IMR-90 (cell line): ENCODE measurements around the gene VARS2. TPM values are rescaled to one million over a fixed set of nuclear protein-coding genes. Genes with fewer than 3 reads are reported as not detected.
A peak's percentile ranks its signal among the peaks of the same experiment; 100 is the strongest.

ENCODE experiments used
- ATAC-seq: fragments of 200-7000 bp; cut with Tn5 transposase; 2 replicates; pipeline ENCODE4 v1.9.1; 2020; ENCODE audit warnings: low read depth, mild to moderate bottlenecking, moderate library complexity
- BruUV-seq: library from RNA; stranded (reverse); fragments of 400-500 nt; replicated peaks from 2 replicates; lab custom pipeline; 2021; lab: Mats Ljungman, UMichigan
- CTCF ChIA-PET: fragments of 300-600 bp; formaldehyde crosslinking; extraction: SDS; loops from one replicate; lab custom pipeline; 2021; ENCODE audit warnings: antibody characterized with exemption; lab: Yijun Ruan, JAX
- POLR2A ChIA-PET: fragments of 300-600 bp; sonication (Branson Sonifier 250); formaldehyde crosslinking; loops from one replicate; lab custom pipeline; 2022; ENCODE audit warnings: antibody characterized with exemption; ENCODE audit not compliant: unreplicated experiment; lab: Charles Lee
- DNase-seq: peaks from one replicate; pipeline ENCODE4 v3.0.0; 2013
- H2AFZ ChIP-seq: replicated peaks from 2 replicates; pipeline ENCODE3; 2013; ENCODE audit warnings: low read length, mild to moderate bottlenecking; ENCODE audit not compliant: poor library complexity
- H2AK5ac ChIP-seq: 2 replicates; pipeline ENCODE4 v1.6.1; 2013; ENCODE audit warnings: low read depth, low read length, inconsistent platforms
- H2AK9ac ChIP-seq: replicated peaks from 2 replicates; pipeline ENCODE3; 2013; ENCODE audit warnings: mild to moderate bottlenecking, low read depth, low read length, moderate library complexity; ENCODE audit not compliant: poor library complexity
- H2BK120ac ChIP-seq: 2 replicates; pipeline ENCODE4 v1.6.1; 2013; ENCODE audit warnings: low read depth, low read length, inconsistent platforms
- H2BK15ac ChIP-seq: 3 replicates; pipeline ENCODE4 v1.6.1; 2013; ENCODE audit warnings: low read depth, low read length, inconsistent platforms
- H2BK20ac ChIP-seq: 2 replicates; pipeline ENCODE4 v1.6.1; 2013; ENCODE audit warnings: low read depth, mild to moderate bottlenecking, inconsistent platforms, low read length, moderate library complexity
- H2BK5ac ChIP-seq: 2 replicates; pipeline ENCODE4 v1.6.1; 2013; ENCODE audit warnings: mild to moderate bottlenecking, low read depth, low read length, inconsistent platforms; ENCODE audit not compliant: poor library complexity, severe bottlenecking
- H3K14ac ChIP-seq: replicated peaks from 2 replicates; pipeline ENCODE4 v1.6.1; 2013; ENCODE audit warnings: low read depth, low read length, inconsistent platforms
- H3K18ac ChIP-seq: 2 replicates; pipeline ENCODE4 v1.6.1; 2013; ENCODE audit warnings: low read depth, low read length, control low read depth
- H3K23ac ChIP-seq: 2 replicates; pipeline ENCODE4 v1.6.1; 2013; ENCODE audit warnings: low read depth, low read length, inconsistent platforms
- H3K27ac ChIP-seq: 2 replicates; pipeline ENCODE4 v1.5.1; 2013; ENCODE audit warnings: mild to moderate bottlenecking, control low read depth, low read length; ENCODE audit not compliant: insufficient read depth
- H3K27me3 ChIP-seq: 2 replicates; pipeline ENCODE4 v1.6.1; 2013; ENCODE audit warnings: low read length; ENCODE audit not compliant: control insufficient read depth, insufficient read depth
- H3K36me3 ChIP-seq: 2 replicates; pipeline ENCODE4 v1.6.1; 2013; ENCODE audit warnings: low read length, mixed read lengths; ENCODE audit not compliant: control insufficient read depth, insufficient read depth
- H3K4ac ChIP-seq: 2 replicates; pipeline ENCODE4 v1.6.1; 2013; ENCODE audit warnings: low read depth, low read length, inconsistent platforms
- H3K4me1 ChIP-seq: 2 replicates; pipeline ENCODE4 v1.6.1; 2013; ENCODE audit warnings: low read length, mixed read lengths; ENCODE audit not compliant: control insufficient read depth, insufficient read depth
- H3K4me2 ChIP-seq: 2 replicates; pipeline ENCODE4 v1.6.1; 2013; ENCODE audit warnings: low read depth, mild to moderate bottlenecking, control low read depth, low read length, moderate library complexity
- H3K4me3 ChIP-seq: 2 replicates; pipeline ENCODE4 v1.5.1; 2013; ENCODE audit warnings: low read depth, mild to moderate bottlenecking, control low read depth, low read length, moderate library complexity; ENCODE audit not compliant: insufficient read depth
- H3K56ac ChIP-seq: 2 replicates; pipeline ENCODE4 v1.6.1; 2013; ENCODE audit warnings: low read length, inconsistent platforms; ENCODE audit not compliant: insufficient read depth; ENCODE audit errors: extremely low read depth
- H3K79me1 ChIP-seq, 2 experiments: 2 replicates each; pipeline ENCODE4 v1.6.1; 2013; ENCODE audit warnings: low read length in 2 of 2, inconsistent platforms in 1 of 2, low read depth in 1 of 2
- H3K9ac ChIP-seq: 2 replicates; pipeline ENCODE4 v1.6.1; 2013; ENCODE audit warnings: low read depth, low read length, control low read depth
- H3K9me1 ChIP-seq: 2 replicates; pipeline ENCODE4 v1.6.1; 2013; ENCODE audit warnings: low read length, inconsistent platforms; ENCODE audit not compliant: insufficient read depth
- H3K9me3 ChIP-seq: 2 replicates; pipeline ENCODE4 v1.6.1; 2013; ENCODE audit warnings: low read length; ENCODE audit not compliant: control insufficient read depth, insufficient read depth
- H4K20me1 ChIP-seq: 2 replicates; pipeline ENCODE4 v1.6.1; 2013; ENCODE audit warnings: low read length, inconsistent platforms; ENCODE audit not compliant: insufficient read depth
- H4K5ac ChIP-seq: 2 replicates; pipeline ENCODE4 v1.6.1; 2013; ENCODE audit warnings: mild to moderate bottlenecking, low read depth, low read length, control low read depth
- H4K8ac ChIP-seq, 2 experiments: 2 replicates each; pipeline ENCODE4 v1.6.1; 2013; ENCODE audit warnings: low read depth in 2 of 2, low read length in 2 of 2, control low read depth in 1 of 2, inconsistent platforms in 1 of 2
- H4K91ac ChIP-seq: 2 replicates; pipeline ENCODE4 v1.6.1; 2013; ENCODE audit warnings: low read depth, low read length, inconsistent platforms; ENCODE audit not compliant: insufficient read depth
- BHLHE40 ChIP-seq: fragments of 150-350 bp; IDR thresholded peaks from 2 replicates; pipeline ENCODE4 v1.6.1; 2016; ENCODE audit warnings: mild to moderate bottlenecking, low read depth, low read length
- ELK1 ChIP-seq: fragments of 150-350 bp; IDR thresholded peaks from 2 replicates; pipeline ENCODE4 v1.6.1; 2016; ENCODE audit warnings: low read depth, mild to moderate bottlenecking, low read length, moderate library complexity, borderline replicate concordance
- MAFK ChIP-seq: IDR thresholded peaks from 2 replicates; pipeline ENCODE4 v1.6.1; 2012; ENCODE audit warnings: low read depth, low read length, improper control_type of control experiment
- MAZ ChIP-seq: IDR thresholded peaks from 2 replicates; pipeline ENCODE4 v1.6.1; 2012; ENCODE audit warnings: low read depth, mild to moderate bottlenecking, low read length, improper control_type of control experiment, moderate library complexity, borderline replicate concordance
- MXI1 ChIP-seq: IDR thresholded peaks from 2 replicates; pipeline ENCODE4 v1.6.1; 2012; ENCODE audit warnings: low read depth, mild to moderate bottlenecking, low read length, moderate library complexity, borderline replicate concordance
- NFE2L2 ChIP-seq: fragments of 150-350 bp; IDR thresholded peaks from 2 replicates; pipeline ENCODE4 v1.6.1; 2016; ENCODE audit warnings: low read depth, mild to moderate bottlenecking, low read length
- RAD21 ChIP-seq: IDR thresholded peaks from 2 replicates; pipeline ENCODE4 v1.6.1; 2012; ENCODE audit warnings: low read length, improper control_type of control experiment
- RFX5 ChIP-seq: IDR thresholded peaks from 2 replicates; pipeline ENCODE4 v1.8.0; 2012; ENCODE audit warnings: low read depth, mild to moderate bottlenecking, low read length, moderate library complexity
- SMC3 ChIP-seq: fragments of 150-350 bp; IDR thresholded peaks from 2 replicates; pipeline ENCODE4 v1.6.1; 2016; ENCODE audit warnings: low read depth, mild to moderate bottlenecking, antibody characterized with exemption, low read length, moderate library complexity
- USF2 ChIP-seq: fragments of 150-350 bp; IDR thresholded peaks from 2 replicates; pipeline ENCODE4 v1.6.1; 2017; ENCODE audit warnings: mild to moderate bottlenecking, antibody characterized with exemption, low read length, low read depth
- WGBS, 2 experiments: methylation state at CpG; one replicate each; pipeline versions ENCODE4 v1.1.5 to v1.1.7; 2013; ENCODE audit warnings: missing lambda C conversion rate in 2 of 2; ENCODE audit not compliant: insufficient read length in 1 of 2; ENCODE audit errors: extremely low coverage in 2 of 2; 5-methylcytosine and 5-hydroxymethylcytosine counted together
- dilution Hi-C: fragments of 300-500 bp; cut with HindIII; formaldehyde crosslinking; loops from one replicate; pipeline ENCODE4 v1.14.3; 2018; ENCODE audit warnings: low sequenced_read_pairs; ENCODE audit not compliant: unreplicated experiment
- in situ Hi-C: fragments of 300-500 bp; cut with MboI; formaldehyde crosslinking; loops from 3 replicates; pipeline ENCODE4 v1.14.3; 2019; ENCODE audit warnings: low sequenced_read_pairs, inconsistent platforms, mixed read lengths
- intact Hi-C: fragments of 100-400 bp; cut with micrococcal nuclease; formaldehyde crosslinking; loops from 2 replicates; pipeline ENCODE4 v1.10.0; 2022
- polyA plus RNA-seq, 3 experiments: library from polyadenylated mRNA; depleted of rRNA; stranded (reverse); fragments of >200 nt; gene quantifications; 2 replicates each; pipeline ENCODE4 v1.2.3, GENCODE V29; 2012; ENCODE audit warnings: low replicate concordance in 1 of 3
- total RNA-seq: library from RNA; depleted of rRNA; stranded (reverse); fragments of >200 nt; gene quantifications from 2 replicates; pipeline ENCODE4 v1.2.3, GENCODE V29; 2012

The VARS2 gene
- total and polyA plus RNA-seq, 2 of the 4 experiments (the other 2 are of a cell fraction) = 7.2 to 14.0 TPM

- no peak for ATAC-seq
- no peak overlapping the region for H3K9ac ChIP-seq
These were observed 21.0 kb downstream of the VARS2 start for GRCh38 chr6:30935018-30935417.

More at GRCh38 chr6:30935018-30935417, 21.0 kb downstream of the VARS2 start:
- H4K91ac ChIP-seq = no peak overlapping the region
- no peaks in the 10 kb centered on the region for H3K36me3 ChIP-seq
- peaks cover 57% of the 10 kb centered on the region for H3K27me3 ChIP-seq
- WGBS, 2 experiments = no CpG with 5 or more reads among the region's 3 CpGs
- H2AFZ ChIP-seq = peak overlapping the region; percentile 32
- TF ChIP-seq RFX5 (no peak), MAFK (no peak), ELK1 (no peak), MAZ (no peak), USF2 (no peak), BHLHE40 (no peak), NFE2L2 (no peak), RAD21 (no peak), SMC3 (no peak), MXI1 (no peak)
- no TSS peak for BruUV-seq
- ChIA-PET CTCF (interaction anchor here (0.9 kb wide), 1 partner anchor 135 kb away, joined by 4 read pairs; no protein-coding TSS in a partner anchor), POLR2A (no interaction called here)
- H3K9me1 ChIP-seq = no peaks in the 10 kb centered on the region; the same call in 1 of the 2 replicates
- no peak overlapping the region for H4K8ac ChIP-seq
- H3K18ac ChIP-seq = no peak overlapping the region
- dilution Hi-C loops = no loop called here
- H3K4me3 ChIP-seq = no peak overlapping the region
- no peak overlapping the region for H3K27ac ChIP-seq
- no peaks in the 10 kb centered on the region for H3K9me3 ChIP-seq
- H3K23ac ChIP-seq = no peak overlapping the region; the same call in 1 of the 2 replicates
- H4K20me1 ChIP-seq = no peaks in the 10 kb centered on the region
- no peak overlapping the region for H3K4me2 ChIP-seq
- no peak overlapping the region for H3K4ac ChIP-seq
- no peak overlapping the region for H3K56ac ChIP-seq
- H3K79me1 ChIP-seq = no peaks in the 10 kb centered on the region
- no peak overlapping the region for H3K14ac ChIP-seq
- DNase-seq = no peak
- no peak overlapping the region for H2AK9ac ChIP-seq
- H2BK120ac ChIP-seq = no peak overlapping the region
- H2BK5ac ChIP-seq = no peak overlapping the region
- no peaks in the 10 kb centered on the region for H3K4me1 ChIP-seq
- in situ Hi-C loops = no loop called here
- no peak overlapping the region for H2AK5ac ChIP-seq
- intact Hi-C loops = no loop called here
- no peak overlapping the region for H2BK20ac ChIP-seq
- no peak overlapping the region for H2BK15ac ChIP-seq
- no peak overlapping the region for H4K5ac ChIP-seq
